Mammary epithelial cell (primary cell): Measurements from ENCODE around the gene MAN2A2.

Experiments used
- CTCF ChIP-seq, 2 donors: IDR thresholded peaks in 1 of 2; conservative IDR thresholded peaks in 1 of 2; 2 replicates each; pipeline ENCODE4 v1.5.1; 2011 to 2012; ENCODE audit warnings: inconsistent platforms in 2 of 2, low read length in 2 of 2, mild to moderate bottlenecking in 2 of 2, control low read depth in 1 of 2, low read depth in 1 of 2; ENCODE audit not compliant: insufficient read depth in 1 of 2; ENCODE audit errors: extremely low read depth in 1 of 2
- EZH2 ChIP-seq: IDR thresholded peaks from 2 replicates; pipeline ENCODE4 v1.6.1; 2012; ENCODE audit warnings: low read length, inconsistent platforms, borderline replicate concordance

DNA sequence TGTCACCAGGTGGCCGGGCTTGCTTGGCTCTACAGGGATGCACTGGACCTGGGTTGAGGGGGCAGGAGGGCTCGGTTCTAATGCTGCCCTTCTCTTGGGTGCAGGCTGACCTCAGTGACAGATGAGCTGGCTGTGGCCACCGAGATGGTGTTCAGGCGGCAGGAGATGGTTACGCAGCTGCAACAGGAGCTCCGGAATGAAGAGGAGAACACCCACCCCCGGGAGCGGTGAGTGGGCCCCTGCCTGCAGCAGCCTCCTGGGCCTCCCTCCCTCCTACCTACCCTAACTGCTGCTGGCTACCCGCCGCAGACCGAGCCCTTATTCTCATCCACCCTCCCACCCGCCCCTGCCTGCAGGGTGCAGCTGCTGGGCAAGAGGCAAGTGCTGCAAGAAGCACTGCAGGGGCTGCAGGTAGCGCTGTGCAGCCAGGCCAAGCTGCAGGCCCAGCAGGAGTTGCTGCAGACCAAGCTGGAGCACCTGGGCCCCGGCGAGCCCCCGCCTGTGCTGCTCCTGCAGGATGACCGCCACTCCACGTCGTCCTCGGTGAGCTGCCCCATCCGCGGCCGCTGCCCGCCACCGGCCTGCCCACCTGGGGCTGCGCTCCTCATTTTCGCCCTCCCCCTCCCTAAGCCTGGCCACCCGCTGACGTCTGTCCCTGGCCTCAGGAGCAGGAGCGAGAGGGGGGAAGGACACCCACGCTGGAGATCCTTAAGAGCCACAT is 13.2 kb upstream of the MAN2A2 start:
- TF ChIP-seq EZH2 = no peak
- no peak for TF ChIP-seq CTCF (conservative IDR thresholded peaks at IDR 0.05 in 1 of 2, IDR thresholded peaks at IDR 0.05 in 1 of 2; ENCODE audit: extremely low read depth in 1 of 2, insufficient read depth in 1 of 2, low read depth in 1 of 2, low read length in 2 of 2)
